Left lung (tissue), 10 donors: ENCODE data around the gene COL25A1. TPM values are rescaled to one million over a fixed set of nuclear protein-coding genes. Genes with fewer than 3 reads are reported as not detected.

ENCODE experiments used
- ATAC-seq: fragments of 200-7000 bp; cut with Tn5 transposase; one replicate; pipeline ENCODE4 v1.9.1; 2020; ENCODE audit warnings: moderate library complexity
- DNase-seq, 4 donors: peaks; one replicate each; pipeline ENCODE4 v3.0.0-alpha.2; 2013 to 2020
- H3K27ac ChIP-seq, 2 donors: fragments of 200-600 bp; sonication (generic) in 1 of 2; one replicate each; pipeline versions ENCODE4 v1.5.0 to v1.8.0; 2020 to 2021
- H3K27me3 ChIP-seq, 2 donors: fragments of 200-600 bp; sonication (generic) in 1 of 2; one replicate each; pipeline versions ENCODE4 v1.5.0 to v1.8.0; 2020 to 2021
- H3K36me3 ChIP-seq, 2 donors: fragments of 200-600 bp; sonication (generic) in 1 of 2; one replicate each; pipeline versions ENCODE4 v1.5.0 to v1.8.0; 2020 to 2021
- H3K4me1 ChIP-seq, 2 donors: fragments of 200-600 bp; one replicate each; pipeline ENCODE4 v1.8.0; 2021
- H3K4me3 ChIP-seq, 2 donors: fragments of 200-600 bp; sonication (generic) in 1 of 2; one replicate each; pipeline versions ENCODE4 v1.5.0 to v1.8.0; 2020 to 2021; ENCODE audit warnings: mild to moderate bottlenecking in 1 of 2
- H3K9me3 ChIP-seq, 2 donors: fragments of 200-600 bp; sonication (generic) in 1 of 2; one replicate each; pipeline versions ENCODE4 v1.5.0 to v1.8.0; 2020 to 2021
- CTCF ChIP-seq, 2 donors: fragments of 200-600 bp; sonication (generic) in 1 of 2; IDR thresholded peaks; one replicate each; pipeline versions ENCODE4 v1.5.0 to v1.8.0; 2021; ENCODE audit warnings: antibody characterized with exemption in 2 of 2
- intact Hi-C, 2 donors: fragments of 100-400 bp; cut with DNase I; formaldehyde crosslinking; loops; one replicate each; pipeline versions ENCODE4 v1.11.2 to v1.14.2; 2022
- polyA plus RNA-seq, 6 donors: library from polyadenylated mRNA; unstranded; fragments of 120-200 nt; gene quantifications; one replicate each; pipeline ENCODE4 v1.2.1, GENCODE V29; 2013; ENCODE audit not compliant: insufficient read length in 6 of 6
- total RNA-seq, 2 donors: library from RNA; stranded (reverse); fragmentation: NEBNext Ultra II Directional; extraction: Animal tissue kit (Norgen Biotek cat#: 25700); gene quantifications; one replicate each; pipeline ENCODE4 v1.2.1, GENCODE V29; 2021
- donor health status: DM: no; HTN: yes; CAD: no.
- donor health status: DM: no; HTN: no; CAD: no.

The COL25A1 gene
- total and polyA plus RNA-seq, 8 donors, result 0.13 to 1.8 (median 1.4) TPM

GRCh38 chr4:109301651-109302360 is 652 bp downstream of the COL25A1 start:
- no peaks in the 10 kb centered on the region for H3K36me3 ChIP-seq
- DNase-seq (peak in 2 of 4 donors; percentile 5 to 55), ATAC-seq (peak; percentile 16)
- peaks cover 33 to 90% of the 10 kb centered on the region in 2 donors for H3K27me3 ChIP-seq
- intact Hi-C loops, result no loop called here
- no peaks in the 10 kb centered on the region for H3K9me3 ChIP-seq
- H3K4me3 ChIP-seq, result peak overlapping the region; percentile 45 to 47
- TF ChIP-seq CTCF (IDR thresholded peaks at IDR 0.05), result no peak
- H3K4me1 ChIP-seq, result peaks cover 8 to 18% of the 10 kb centered on the region in 2 donors
- H3K27ac ChIP-seq, result no peak overlapping the region

GRCh38 chr4:109298279-109299010 is 4.0 kb downstream of the COL25A1 start:
- Histone ChIP-seq H3K27me3 (peaks cover 33 to 68% of the 10 kb centered on the region in 2 donors), H3K27ac (no peak overlapping the region), H3K9me3 (no peaks in the 10 kb centered on the region), H3K36me3 (no peaks in the 10 kb centered on the region), H3K4me1 (peaks cover 8 to 18% of the 10 kb centered on the region in 2 donors), H3K4me3 (no peak overlapping the region)
- ATAC-seq (peak; percentile 49), DNase-seq (no peak)
- intact Hi-C loops, result no loop called here
- TF ChIP-seq CTCF (IDR thresholded peaks at IDR 0.05), result peak; percentile 30 to 32

GRCh38 chr4:109296527-109296926 is 5.9 kb downstream of the COL25A1 start:
- TF ChIP-seq CTCF (IDR thresholded peaks at IDR 0.05), result no peak

GRCh38 chr4:109295081-109295480 is 7.4 kb downstream of the COL25A1 start:
- TF ChIP-seq CTCF (IDR thresholded peaks at IDR 0.05), result no peak
- Histone ChIP-seq H3K4me3 (no peak overlapping the region), H3K36me3 (no peaks in the 10 kb centered on the region), H3K9me3 (no peaks in the 10 kb centered on the region), H3K4me1 (no peaks in the 10 kb centered on the region), H3K27ac (no peak overlapping the region), H3K27me3 (peaks cover 0 to 34% of the 10 kb centered on the region in 2 donors)
- DNase-seq (no peak), ATAC-seq (no peak)
- intact Hi-C loops, result no loop called here

More at GRCh38 chr4:109296527-109296926, 5.9 kb downstream of the COL25A1 start:
- Histone ChIP-seq H3K4me3 (no peak overlapping the region), H3K4me1 (no peaks in the 10 kb centered on the region), H3K27me3 (peaks cover 14 to 49% of the 10 kb centered on the region in 2 donors), H3K9me3 (no peaks in the 10 kb centered on the region), H3K27ac (no peak overlapping the region), H3K36me3 (no peaks in the 10 kb centered on the region)
- ATAC-seq, result no peak
- DNase-seq, result no peak
- intact Hi-C loops, result no loop called here

- Histone ChIP-seq H3K27ac (no peak overlapping the region), H3K4me1 (no peaks in the 10 kb centered on the region), H3K36me3 (no peaks in the 10 kb centered on the region), H3K27me3 (peaks cover 0 to 29% of the 10 kb centered on the region in 2 donors), H3K9me3 (no peaks in the 10 kb centered on the region), H3K4me3 (no peak overlapping the region)
- no peak for TF ChIP-seq CTCF (IDR thresholded peaks at IDR 0.05)
- no peak for ATAC-seq
- no peak for DNase-seq
- intact Hi-C loops, result no loop called here
These were observed 7.9 kb downstream of the COL25A1 start for GRCh38 chr4:109294468-109295020.
